HCT116 (cell line): ENCODE data around the gene DNAAF5. TPM values are rescaled to one million over a fixed set of nuclear protein-coding genes. Genes with fewer than 3 reads are reported as not detected.

Experiments
- ATAC-seq: fragments of 200-7000 bp; cut with Tn5 transposase; 2 replicates; pipeline ENCODE4 v1.9.1; 2020; ENCODE audit warnings: mild to moderate bottlenecking, moderate library complexity
- BruUV-seq: library from RNA; stranded (reverse); fragments of 400-500 nt; replicated peaks from 2 replicates; lab custom pipeline; 2021; lab: Mats Ljungman, UMichigan
- CTCF ChIA-PET: fragments of 300-600 bp; sonication (Branson Sonifier 250); formaldehyde crosslinking; loops from one replicate; lab custom pipeline; 2021; ENCODE audit warnings: antibody characterized with exemption; lab: Charles Lee
- POLR2A ChIA-PET: fragments of 300-600, 350-600 bp; sonication (Branson Sonifier 250); formaldehyde crosslinking; loops from one replicate; lab custom pipeline; 2021; ENCODE audit warnings: antibody characterized with exemption; lab: Charles Lee
- RAD21 ChIA-PET, 2 experiments: fragments of 300-600 bp; sonication (Branson Sonifier 250); formaldehyde crosslinking; loops; one replicate each; lab custom pipeline; 2023; ENCODE audit warnings: low total read pairs in 2 of 2; ENCODE audit not compliant: uncharacterized antibody in 2 of 2, unreplicated experiment in 2 of 2, low non-redundant PET in 1 of 2; lab: Charles Lee
- DNase-seq: peaks from one replicate; pipeline ENCODE4 v3.0.0-alpha.2; 2010; ENCODE audit warnings: low read depth, low spot score
- H2AFZ ChIP-seq: fragments of 200-600 bp; shearing (Covaris generic), sonication (generic); 2 replicates; pipeline ENCODE4 v1.6.1; 2017; ENCODE audit warnings: low read depth, mixed run types, mixed read lengths, antibody characterized with exemption, low read length; ENCODE audit not compliant: poor library complexity, severe bottlenecking
- H3K27ac ChIP-seq: 2 replicates; pipeline ENCODE4 v1.5.1; 2012; ENCODE audit warnings: low read depth, low read length
- H3K27me3 ChIP-seq: fragments of 200-600 bp; sonication (generic); 2 replicates; pipeline ENCODE4 v1.6.1; 2016; ENCODE audit warnings: mixed run types, low read length, mixed read lengths; ENCODE audit not compliant: insufficient read depth
- H3K36me3 ChIP-seq, 2 experiments: fragments of 200-500 bp in 1 of 2; fragments of 200-600 bp in 1 of 2; sonication (Bioruptor generic) in 1 of 2; sonication (generic) in 1 of 2; 2 replicates each; pipeline versions ENCODE4 v1.5.1 to v1.6.1; 2014 to 2016; ENCODE audit warnings: low read length in 2 of 2, inconsistent platforms in 1 of 2, mixed read lengths in 1 of 2, mixed run types in 1 of 2; ENCODE audit not compliant: insufficient read depth in 2 of 2, control insufficient read depth in 1 of 2
- H3K4me1 ChIP-seq, 2 experiments: fragments of 200-600 bp in 1 of 2; sonication (generic) in 1 of 2; 2 replicates each; pipeline versions ENCODE4 v1.5.1 to v1.6.1; 2012 to 2017; ENCODE audit warnings: low read length in 2 of 2, inconsistent platforms in 1 of 2, mild to moderate bottlenecking in 1 of 2, mixed read lengths in 1 of 2, mixed run types in 1 of 2, moderate library complexity in 1 of 2; ENCODE audit not compliant: insufficient read depth in 2 of 2, control insufficient read depth in 1 of 2
- H3K4me2 ChIP-seq: fragments of 200-600 bp; sonication (generic); 2 replicates; pipeline ENCODE4 v1.6.1; 2017; ENCODE audit warnings: mixed run types, low read length, mixed read lengths
- H3K4me3 ChIP-seq, 2 experiments: fragments of 200-600 bp in 1 of 2; sonication (generic) in 1 of 2; replicated peaks in 1 of 2; 2 replicates each; pipeline ENCODE4 v1.5.1; 2011 to 2016; ENCODE audit warnings: low read length in 2 of 2, control low read depth in 1 of 2, low read depth in 1 of 2, mild to moderate bottlenecking in 1 of 2, mixed read lengths in 1 of 2, mixed run types in 1 of 2
- H3K79me2 ChIP-seq: fragments of 200-600 bp; sonication (generic); 2 replicates; pipeline ENCODE4 v1.6.1; 2017; ENCODE audit warnings: mild to moderate bottlenecking, mixed run types, low read length, moderate library complexity, mixed read lengths; ENCODE audit not compliant: insufficient read depth
- H3K9ac ChIP-seq: fragments of 200-600 bp; sonication (generic); 2 replicates; pipeline ENCODE4 v1.6.1; 2016; ENCODE audit warnings: low read length, mixed read lengths
- H3K9me2 ChIP-seq: fragments of 200-600 bp; sonication (generic), shearing (Covaris generic); 2 replicates; pipeline ENCODE4 v1.6.1; 2017; ENCODE audit warnings: mixed run types, mild to moderate bottlenecking, moderate library complexity; ENCODE audit not compliant: insufficient read depth
- H3K9me3 ChIP-seq, 2 experiments: fragments of 200-500 bp in 1 of 2; fragments of 200-600 bp in 1 of 2; sonication (Bioruptor generic) in 1 of 2; sonication (generic) in 1 of 2; 2 replicates each; pipeline ENCODE4 v1.6.1; 2014 to 2017; ENCODE audit warnings: low read length in 2 of 2, mixed read lengths in 2 of 2, inconsistent platforms in 1 of 2, low read depth in 1 of 2, mild to moderate bottlenecking in 1 of 2, mixed run types in 1 of 2, moderate library complexity in 1 of 2; ENCODE audit not compliant: control insufficient read depth in 1 of 2, insufficient read depth in 1 of 2
- H4K20me1 ChIP-seq: fragments of 200-600 bp; sonication (generic), shearing (Covaris generic); 2 replicates; pipeline ENCODE4 v1.6.1; 2017; ENCODE audit warnings: mixed run types, mild to moderate bottlenecking, moderate library complexity; ENCODE audit not compliant: insufficient read depth
- CTCF ChIP-seq, 3 experiments: fragments of 200-600 bp in 1 of 3; sonication (generic) in 1 of 3; IDR thresholded peaks in 2 of 3; conservative IDR thresholded peaks in 1 of 3; 2 replicates each; pipeline ENCODE4 v1.5.1; 2012 to 2017; ENCODE audit warnings: low read depth in 2 of 3, low read length in 2 of 3, antibody characterized with exemption in 1 of 3, borderline replicate concordance in 1 of 3, control low read depth in 1 of 3, mild to moderate bottlenecking in 1 of 3, mixed read lengths in 1 of 3, mixed run types in 1 of 3, moderate library complexity in 1 of 3; ENCODE audit not compliant: insufficient read depth in 1 of 3
- EZH2 ChIP-seq: fragments of 200-600 bp; sonication (generic); IDR thresholded peaks from 2 replicates; pipeline ENCODE4 v1.6.1; 2017; ENCODE audit warnings: antibody characterized with exemption, mixed run types
- EZH2phosphoT487 ChIP-seq: fragments of 200-600 bp; IDR thresholded peaks from 2 replicates; pipeline ENCODE4 v1.6.1; 2018; ENCODE audit warnings: antibody characterized with exemption, borderline replicate concordance
- POLR2A ChIP-seq: IDR thresholded peaks from 2 replicates; pipeline ENCODE4 v1.7.0; 2011; ENCODE audit warnings: borderline replicate concordance; ENCODE audit not compliant: insufficient read depth, insufficient read length; ENCODE audit errors: extremely low read depth
- RAD21 ChIP-seq: IDR thresholded peaks from 2 replicates; pipeline ENCODE4 v1.6.1; 2012; ENCODE audit warnings: low read depth, mild to moderate bottlenecking
- TCF7L2 ChIP-seq: IDR thresholded peaks from 2 replicates; pipeline ENCODE4 v1.7.0; 2011; ENCODE audit warnings: borderline replicate concordance, inconsistent platforms; ENCODE audit not compliant: insufficient read depth, insufficient read length; ENCODE audit errors: extremely low read depth
- intact Hi-C: fragments of 100-400 bp; cut with micrococcal nuclease; formaldehyde crosslinking; loops from 2 replicates; pipeline ENCODE4 v1.10.0; 2022
- total RNA-seq: library from RNA; stranded (reverse); gene quantifications from one replicate; pipeline ENCODE4 v1.2.1, GENCODE V29; 2021; ENCODE audit not compliant: unreplicated experiment

Gene DNAAF5
- total RNA-seq, 1 experiment from 2014 or later, result 69.4 TPM

DNA sequence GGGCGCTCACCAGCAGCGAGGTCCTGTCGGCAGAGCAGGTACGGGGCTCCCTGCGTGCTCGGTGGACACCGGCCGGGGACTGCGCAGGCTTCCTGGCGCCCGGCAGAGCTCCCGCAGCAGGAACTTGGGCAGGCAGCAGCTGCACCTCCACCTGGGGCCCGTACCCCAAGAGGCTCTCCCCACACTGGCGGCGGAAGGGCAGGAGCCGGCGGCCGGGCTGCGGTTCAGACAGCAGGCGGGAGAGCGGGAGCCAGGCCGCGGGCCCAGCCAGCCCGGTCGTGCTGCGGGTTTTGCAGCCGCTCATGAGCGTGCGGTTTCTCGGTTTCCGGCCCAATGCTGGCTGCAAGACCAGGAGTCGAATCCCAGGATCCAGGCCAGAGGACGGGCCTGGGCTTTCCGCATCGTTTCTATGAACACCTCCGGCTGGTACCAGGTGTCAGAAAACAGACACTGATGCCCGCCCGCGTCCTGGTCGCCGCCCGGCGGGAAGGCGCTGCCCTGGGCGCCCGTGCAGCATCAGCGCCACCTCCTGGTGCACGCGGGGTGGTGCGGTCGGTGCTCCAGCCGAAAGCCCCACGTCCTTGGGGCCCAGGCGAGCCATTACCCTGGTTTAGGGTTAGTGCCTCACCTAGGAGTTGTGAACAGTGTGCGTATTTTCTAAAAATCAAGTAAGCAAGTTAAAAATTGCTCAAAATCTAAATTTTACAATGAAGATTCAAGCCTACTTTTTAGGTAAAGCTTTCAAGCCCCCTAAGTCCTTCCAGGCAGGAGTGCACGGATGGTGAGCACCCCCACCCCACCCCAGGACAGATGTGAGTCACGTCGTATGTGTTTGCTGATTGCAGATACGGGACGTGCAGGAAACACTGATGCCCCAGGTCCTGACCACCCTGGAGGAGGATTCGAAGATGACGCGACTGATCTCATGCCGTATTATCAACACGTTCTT is 47.9 kb downstream of the DNAAF5 start:
- POLR2A ChIA-PET, result no interaction called here
- no peak overlapping the region for H3K9ac ChIP-seq
- no peaks in the 10 kb centered on the region for H3K9me3 ChIP-seq
- CTCF ChIA-PET, result interaction anchor here (1.1 to 1.7 kb wide), 2 partner anchors 133 to 453 kb away, joined by 3 to 9 read pairs; no protein-coding TSS in a partner anchor
- BruUV-seq, result no TSS peak
- no peak overlapping the region for H2AFZ ChIP-seq
- H3K27ac ChIP-seq, result no peak overlapping the region
- TF ChIP-seq RAD21, result peak; percentile 94
- no peak for TF ChIP-seq EZH2phosphoT487
- no peak for TF ChIP-seq EZH2
- no peak for TF ChIP-seq POLR2A
- no peak for TF ChIP-seq TCF7L2
- TF ChIP-seq CTCF (IDR thresholded peaks at IDR 0.05 in 2 of 3, conservative IDR thresholded peaks at IDR 0.05 in 1 of 3; ENCODE audit: borderline replicate concordance in 1 of 3, insufficient read depth in 1 of 3, low read depth in 2 of 3, low read length in 2 of 3), result peak; percentile 86 to 94 (median 86)
- H3K4me1 ChIP-seq, result no peaks in the 10 kb centered on the region
- no peaks in the 10 kb centered on the region for H3K79me2 ChIP-seq
- intact Hi-C loops, result loop anchor here (2.0 kb wide), 1 partner anchor 452 kb away; no protein-coding TSS in a partner anchor
- RAD21 ChIA-PET, result no interaction called here
- H3K4me3 ChIP-seq, result no peak overlapping the region
- H3K36me3 ChIP-seq, result peaks cover 9 to 12% of the 10 kb centered on the region in 2 experiments; a peak in 3 of 4 replicates
- H3K27me3 ChIP-seq, result no peaks in the 10 kb centered on the region
- no peak overlapping the region for H3K4me2 ChIP-seq
- no peaks in the 10 kb centered on the region for H4K20me1 ChIP-seq
- DNase-seq, result peak; percentile 7
- ATAC-seq, result peak; percentile 90
- no peaks in the 10 kb centered on the region for H3K9me2 ChIP-seq
